Measurements from ENCODE around the gene SERPINA3. TPM values are rescaled to one million over a fixed set of nuclear protein-coding genes. Genes with fewer than 3 reads are reported as not detected.

SERPINA3 gene
- 6.1 to 7.6 TPM (median 6.6 TPM) in 5 replicates for total RNA-seq (2022; extraction: Qiagen RNA extraction; ENCODE audit: low read depth)

GRCh38 chr14:94612174-94612573 lies at the start of gene SERPINA3:
Gene SERPINA3 (plus strand): TSS chr14:94612391. CDS start chr14:94614442, 2,051 bp downstream.

GRCh38 chr14:94581127-94581999 lies 30.8 kb upstream of the SERPINA3 start, which contains the start of gene SERPINA5:
Gene SERPINA5 (plus strand): TSS chr14:94581426. CDS start chr14:94587363, 5,937 bp downstream.

Other genes starting within 250 kb of the SERPINA3 start
- not detected in 5 replicates for gene SERPINA2, start 245.7 kb upstream of the SERPINA3 start, total RNA-seq (2022; extraction: Qiagen RNA extraction; ENCODE audit: low read depth)
- 0.45 to 3.1 TPM (median 0.61 TPM) in 5 replicates for gene SERPINA1, start 223.8 kb upstream of the SERPINA3 start, total RNA-seq (2022; extraction: Qiagen RNA extraction; ENCODE audit: low read depth)
- gene SERPINA11, start 159.6 kb upstream of the SERPINA3 start, total RNA-seq (2022; extraction: Qiagen RNA extraction; ENCODE audit: low read depth) = not detected in 5 replicates
- gene SERPINA9, start 136.2 kb upstream of the SERPINA3 start, total RNA-seq (2022; extraction: Qiagen RNA extraction; ENCODE audit: low read depth) = not detected in 5 replicates
- gene SERPINA12, start 102.9 kb upstream of the SERPINA3 start, total RNA-seq (2022; extraction: Qiagen RNA extraction; ENCODE audit: low read depth) = not detected in 5 replicates
- gene SERPINA4, start 50.9 kb upstream of the SERPINA3 start, total RNA-seq (2022; extraction: Qiagen RNA extraction; ENCODE audit: low read depth) = not detected in 5 replicates
- gene SERPINA5, start 31.0 kb upstream of the SERPINA3 start, total RNA-seq (2022; extraction: Qiagen RNA extraction; ENCODE audit: low read depth) = 0.10 to 0.33 TPM (median 0.22 TPM) in 5 replicates
- gene GSC, start 157.7 kb downstream of the SERPINA3 start, total RNA-seq (2022; extraction: Qiagen RNA extraction; ENCODE audit: low read depth) = 0.34 to 0.55 TPM (median 0.39 TPM) in 5 replicates